ENCODE results near the gene VSTM1. TPM values are rescaled to one million over a fixed set of nuclear protein-coding genes. Genes with fewer than 3 reads are reported as not detected.
"Not testable (repeated sequence)": the region's sequence is repeated elsewhere in the genome, so short reads cannot be mapped to it uniquely, and the experiment has no call there.

VSTM1 gene
- total RNA-seq, 1 donor from 2014 or later = not detected

- no peaks in the 10 kb centered on the region for H3K36me3 ChIP-seq
- peaks cover 10% of the 10 kb centered on the region for H3K27me3 ChIP-seq
- TF ChIP-seq, protein P1, sequence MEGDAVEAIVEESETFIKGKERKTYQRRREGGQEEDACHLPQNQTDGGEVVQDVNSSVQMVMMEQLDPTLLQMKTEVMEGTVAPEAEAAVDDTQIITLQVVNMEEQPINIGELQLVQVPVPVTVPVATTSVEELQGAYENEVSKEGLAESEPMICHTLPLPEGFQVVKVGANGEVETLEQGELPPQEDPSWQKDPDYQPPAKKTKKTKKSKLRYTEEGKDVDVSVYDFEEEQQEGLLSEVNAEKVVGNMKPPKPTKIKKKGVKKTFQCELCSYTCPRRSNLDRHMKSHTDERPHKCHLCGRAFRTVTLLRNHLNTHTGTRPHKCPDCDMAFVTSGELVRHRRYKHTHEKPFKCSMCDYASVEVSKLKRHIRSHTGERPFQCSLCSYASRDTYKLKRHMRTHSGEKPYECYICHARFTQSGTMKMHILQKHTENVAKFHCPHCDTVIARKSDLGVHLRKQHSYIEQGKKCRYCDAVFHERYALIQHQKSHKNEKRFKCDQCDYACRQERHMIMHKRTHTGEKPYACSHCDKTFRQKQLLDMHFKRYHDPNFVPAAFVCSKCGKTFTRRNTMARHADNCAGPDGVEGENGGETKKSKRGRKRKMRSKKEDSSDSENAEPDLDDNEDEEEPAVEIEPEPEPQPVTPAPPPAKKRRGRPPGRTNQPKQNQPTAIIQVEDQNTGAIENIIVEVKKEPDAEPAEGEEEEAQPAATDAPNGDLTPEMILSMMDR (IDR thresholded peaks at IDR 0.05) = no peak
- H3K4me3 ChIP-seq = no peak overlapping the region
- H3K27ac ChIP-seq = no peak overlapping the region
- peaks cover 5 to 14% of the 10 kb centered on the region in 2 donors for H3K4me1 ChIP-seq
- intact Hi-C loops (cut with DNase I) = no loop called here
- H3K9me3 ChIP-seq = no peaks in the 10 kb centered on the region
- DNase-seq (ENCODE audit: low spot score in 2 of 2) = no peak
These were observed 35.6 kb upstream of the VSTM1 start for GRCh38 chr19:54099190-54099902.

GRCh38 chr19:54096617-54097106, 33.0 kb upstream of the VSTM1 start:
- Histone ChIP-seq H3K4me1 (peaks cover 5 to 7% of the 10 kb centered on the region in 2 donors), H3K27ac (no peak overlapping the region), H3K9me3 (no peaks in the 10 kb centered on the region), H3K27me3 (peaks cover 10% of the 10 kb centered on the region), H3K36me3 (no peaks in the 10 kb centered on the region), H3K4me3 (peak overlapping the region; percentile 35 to 36)
- DNase-seq (ENCODE audit: low spot score in 2 of 2) = no peak
- TF ChIP-seq, protein P1 (IDR thresholded peaks at IDR 0.05) = peak in 1 of 3 experiments; percentile 7
- intact Hi-C loops (cut with DNase I) = no loop called here

- H3K27ac ChIP-seq; intact Hi-C loops (cut with DNase I); H3K9me3 ChIP-seq; H3K4me1 ChIP-seq; DNase-seq (ENCODE audit: low spot score in 2 of 2); H3K36me3 ChIP-seq: not testable (repeated sequence)
- Histone ChIP-seq H3K4me3 (peak overlapping the region; percentile 40 to 61), H3K27me3 (peaks cover 10% of the 10 kb centered on the region)
These were observed 32.3 kb upstream of the VSTM1 start for GRCh38 chr19:54095859-54096616.

- Histone ChIP-seq H3K27me3 (peaks cover 10% of the 10 kb centered on the region), H3K9me3 (no peaks in the 10 kb centered on the region), H3K4me1 (peaks cover 5 to 7% of the 10 kb centered on the region in 2 donors), H3K27ac (no peak overlapping the region), H3K4me3 (peak overlapping the region; percentile 40 to 61), H3K36me3 (no peaks in the 10 kb centered on the region)
- DNase-seq (ENCODE audit: low spot score in 2 of 2) = no peak
- intact Hi-C loops (cut with DNase I) = no loop called here
- TF ChIP-seq, protein P1 (IDR thresholded peaks at IDR 0.05) = no peak
These were observed 31.6 kb upstream of the VSTM1 start for GRCh38 chr19:54095136-54095858.

DNA sequence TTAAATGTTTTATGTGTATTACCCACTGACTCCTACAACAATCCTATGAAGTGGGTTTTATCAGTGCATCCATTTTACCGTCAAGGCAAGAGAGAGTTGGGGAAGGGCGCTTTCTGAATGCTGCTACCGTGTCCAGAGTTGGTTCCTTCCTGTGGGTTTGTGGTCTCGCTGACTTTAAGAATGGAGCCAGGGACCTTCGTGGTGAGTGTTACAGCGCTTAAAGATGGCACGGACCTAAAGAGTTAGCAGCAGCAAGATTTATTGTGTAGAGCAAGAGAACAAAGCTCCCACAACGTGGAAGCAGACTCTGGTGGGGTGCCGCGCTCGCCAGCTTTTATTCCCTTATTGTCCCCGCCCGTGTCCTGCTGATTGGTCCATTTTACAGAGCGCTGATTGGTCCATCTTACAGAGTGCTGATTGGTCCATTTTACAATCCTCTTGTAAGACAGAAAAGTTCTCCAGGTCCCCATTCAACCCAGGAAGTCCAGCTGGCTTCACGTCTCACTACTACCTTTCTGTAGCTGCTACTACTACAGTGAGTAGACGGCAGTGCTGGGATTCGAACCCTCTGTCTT, 30.8 kb upstream of the VSTM1 start:
- Histone ChIP-seq H3K27ac (no peak overlapping the region), H3K4me1 (peaks cover 5 to 7% of the 10 kb centered on the region in 2 donors), H3K27me3 (peaks cover 10% of the 10 kb centered on the region), H3K9me3 (no peaks in the 10 kb centered on the region), H3K36me3 (no peaks in the 10 kb centered on the region), H3K4me3 (no peak overlapping the region)
- no peak for DNase-seq (ENCODE audit: low spot score in 2 of 2)
- TF ChIP-seq, protein P1 (IDR thresholded peaks at IDR 0.05) = no peak
- intact Hi-C loops (cut with DNase I) = no loop called here

Measured in ascending aorta (tissue), 2 donors.